Naive thymus-derived CD4-positive, alpha-beta T cell (primary cell): Measurements from ENCODE around the gene DDAH1. TPM values are rescaled to one million over a fixed set of nuclear protein-coding genes. Genes with fewer than 3 reads are reported as not detected.
A peak's percentile ranks its signal among the peaks of the same experiment; 100 is the strongest.

Experiments
- ATAC-seq: fragments of 150-1000 bp; cut with Tn5 transposase; 2 replicates; pipeline ENCODE4 v1.10.0; 2021; ENCODE audit warnings: mild to moderate bottlenecking, moderate library complexity
- CTCF ChIA-PET: fragments of 350-600 bp; sonication (Branson Sonifier 250); formaldehyde crosslinking; loops from one replicate; lab custom pipeline; 2021; ENCODE audit warnings: antibody characterized with exemption; lab: Charles Lee
- POLR2A ChIA-PET: fragments of 350-600 bp; sonication (Branson Sonifier 250); formaldehyde crosslinking; loops from one replicate; lab custom pipeline; 2021; ENCODE audit warnings: antibody characterized with exemption, inconsistent platforms; lab: Charles Lee
- DNase-seq, 9 donors: peaks; one replicate each; pipeline versions ENCODE4 v3.0.0 to v3.0.0-alpha.2; 2020 to 2022; ENCODE audit warnings: mixed read lengths in 1 of 9
- H3K27ac ChIP-seq: one replicate; pipeline ENCODE4 v1.7.0; 2013; ENCODE audit warnings: mild to moderate bottlenecking, low read depth, low read length, moderate library complexity
- H3K27me3 ChIP-seq, 2 donors: one replicate each; pipeline ENCODE4 v1.7.0; 2013; ENCODE audit warnings: low read length in 2 of 2, mild to moderate bottlenecking in 2 of 2, moderate library complexity in 2 of 2; ENCODE audit not compliant: control insufficient read depth in 2 of 2, insufficient read depth in 2 of 2
- H3K36me3 ChIP-seq, 3 experiments: 1 replicate in 2 of 3; 2 replicates in 1 of 3; pipeline ENCODE4 v1.7.0; 2013; ENCODE audit warnings: low read length in 3 of 3, mild to moderate bottlenecking in 3 of 3, moderate library complexity in 1 of 3; ENCODE audit not compliant: insufficient read depth in 3 of 3, control insufficient read depth in 2 of 3
- H3K4me1 ChIP-seq, 2 donors: one replicate each; pipeline ENCODE4 v1.7.0; 2013; ENCODE audit warnings: low read length in 2 of 2, mild to moderate bottlenecking in 2 of 2, moderate library complexity in 1 of 2; ENCODE audit not compliant: control insufficient read depth in 2 of 2, insufficient read depth in 2 of 2
- H3K4me3 ChIP-seq: 2 replicates; pipeline ENCODE4 v1.7.0; 2013; ENCODE audit warnings: mild to moderate bottlenecking, low read length
- H3K9me3 ChIP-seq, 3 experiments: 1 replicate in 2 of 3; 2 replicates in 1 of 3; pipeline ENCODE4 v1.7.0; 2013; ENCODE audit warnings: low read length in 3 of 3; ENCODE audit not compliant: control insufficient read depth in 2 of 3
- H3K27ac Mint-ChIP-seq, 9 donors: one replicate each; pipeline ENCODE4 v1.8.0; 2020 to 2022; ENCODE audit warnings: mixed read lengths in 9 of 9, mild to moderate bottlenecking in 8 of 9, moderate library complexity in 5 of 9, inconsistent platforms in 2 of 9
- H3K27me3 Mint-ChIP-seq, 5 donors: one replicate each; pipeline ENCODE4 v1.8.0; 2021 to 2022; ENCODE audit warnings: mixed read lengths in 5 of 5, mild to moderate bottlenecking in 1 of 5
- H3K36me3 Mint-ChIP-seq, 5 donors: one replicate each; pipeline ENCODE4 v1.8.0; 2020 to 2022; ENCODE audit warnings: mixed read lengths in 5 of 5, mild to moderate bottlenecking in 3 of 5, inconsistent platforms in 1 of 5
- H3K4me1 Mint-ChIP-seq, 7 donors: one replicate each; pipeline ENCODE4 v1.8.0; 2020 to 2022; ENCODE audit warnings: mixed read lengths in 7 of 7, mild to moderate bottlenecking in 3 of 7, inconsistent platforms in 1 of 7
- H3K4me3 Mint-ChIP-seq, 10 donors: one replicate each; pipeline ENCODE4 v1.8.0; 2020 to 2022; ENCODE audit warnings: mild to moderate bottlenecking in 10 of 10, mixed read lengths in 10 of 10, moderate library complexity in 6 of 10, inconsistent platforms in 2 of 10
- H3K9me3 Mint-ChIP-seq, 11 donors: one replicate each; pipeline ENCODE4 v1.8.0; 2020 to 2022; ENCODE audit warnings: mixed read lengths in 11 of 11, mild to moderate bottlenecking in 4 of 11, inconsistent platforms in 1 of 11, moderate library complexity in 1 of 11
- intact Hi-C, 2 donors: fragments of 100-400 bp; cut with micrococcal nuclease; formaldehyde crosslinking; loops; one replicate each; pipeline ENCODE4 v1.15.1; 2023
- polyA plus RNA-seq, 2 donors: library from polyadenylated mRNA; unstranded; fragments of 300-500 nt; fragmentation: Illumina TruSeq; gene quantifications; one replicate each; pipeline ENCODE4 v1.2.3, GENCODE V29; 2021
- total RNA-seq, 6 experiments: library from RNA in 5 of 6; stranded (reverse) in 5 of 6; gene quantifications; 1 replicate in 5 of 6; 2 replicates in 1 of 6; pipeline ENCODE4 v1.2.3 and lab custom pipeline; 2021 to 2026

Gene DDAH1
- total and polyA plus RNA-seq, 7 experiments from 2014 or later = 0.08 TPM; not detected in 6

GRCh38 chr1:85275701-85276214, 189.2 kb downstream of the DDAH1 start:
- CTCF ChIA-PET = interaction anchor here (1.0 to 4.0 kb wide), 5 partner anchors 14 to 331 kb away, joined by 3 to 29 read pairs (median 8); partner anchors contain the start of gene C1orf52
- H3K9me3 Mint-ChIP-seq = no peaks in the 10 kb centered on the region

GRCh38 chr1:85274969-85275453, 189.9 kb downstream of the DDAH1 start:
- peaks cover 42 to 64% (median 56%) of the 10 kb centered on the region in 7 donors for H3K4me1 Mint-ChIP-seq
- intact Hi-C loops = loop anchor here (5.0 to 10.0 kb wide), 15 partner anchors 228 to 1770 kb away; partner anchors contain the start of genes CTBS (in 1 of the 2), GNG5 (in 1 of the 2), HS2ST1 (in 1 of the 2) and MCOLN2 (in 1 of the 2)
- no peaks in the 10 kb centered on the region for H3K9me3 Mint-ChIP-seq
- H3K36me3 Mint-ChIP-seq = peaks cover 5 to 19% (median 13%) of the 10 kb centered on the region in 5 donors
- ChIA-PET CTCF (interaction anchor here (1.0 to 4.0 kb wide), 5 partner anchors 16 to 330 kb away, joined by 5 to 29 read pairs (median 8); partner anchors contain the start of gene C1orf52), POLR2A (interaction anchor here (0.9 to 5.6 kb wide), 6 partner anchors 11 to 1131 kb away, joined by 3 to 63 read pairs (median 12); partner anchors contain the start of genes C1orf52, PRKACB and SYDE2)
- DNase-seq (no peak), ATAC-seq (no peak)
- Histone ChIP-seq H3K4me1 (peaks cover 17 to 28% of the 10 kb centered on the region in 2 donors), H3K4me3 (peak overlapping the region; percentile 89), H3K27ac (peak overlapping the region; percentile 97), H3K9me3 (no peaks in the 10 kb centered on the region), H3K27me3 (no peaks in the 10 kb centered on the region), H3K36me3 (peaks cover 0 to 20% (median 0%) of the 10 kb centered on the region in 3 experiments)
- H3K4me3 Mint-ChIP-seq = peak overlapping the region; percentile 82 to 95 (median 90)
- peaks cover 0 to 10% (median 0%) of the 10 kb centered on the region in 5 donors for H3K27me3 Mint-ChIP-seq
- peak overlapping the region; percentile 84 to 97 (median 95) for H3K27ac Mint-ChIP-seq

More at GRCh38 chr1:85275701-85276214, 189.2 kb downstream of the DDAH1 start:
- Histone ChIP-seq H3K4me1 (peaks cover 17 to 28% of the 10 kb centered on the region in 2 donors), H3K36me3 (peaks cover 0 to 15% (median 0%) of the 10 kb centered on the region in 3 experiments), H3K27me3 (no peaks in the 10 kb centered on the region), H3K9me3 (no peaks in the 10 kb centered on the region), H3K4me3 (peak overlapping the region; percentile 89), H3K27ac (peak overlapping the region; percentile 97)
- DNase-seq (peak in 8 of 9 donors; percentile 17 to 69 (median 30)), ATAC-seq (no peak)
- Mint-ChIP-seq H3K4me1 (peaks cover 42 to 61% (median 53%) of the 10 kb centered on the region in 7 donors), H3K27me3 (peaks cover 0 to 15% (median 0%) of the 10 kb centered on the region in 5 donors), H3K36me3 (peaks cover 5 to 17% (median 13%) of the 10 kb centered on the region in 5 donors), H3K4me3 (peak overlapping the region; percentile 82 to 95 (median 90)), H3K27ac (peak overlapping the region; percentile 84 to 97 (median 95))
- POLR2A ChIA-PET = interaction anchor here (0.5 to 5.6 kb wide), 13 partner anchors 10 to 1699 kb away, joined by 3 to 63 read pairs (median 5); partner anchors contain the start of genes C1orf52, PRKACB and SYDE2
- intact Hi-C loops = loop anchor here (1.0 to 10.0 kb wide), 29 partner anchors 16 to 1769 kb away; partner anchors contain the start of genes C1orf52 (in 2 of the 2), CTBS (in 2 of the 2), GNG5 (in 2 of the 2) and HS2ST1 (in 2 of the 2)

DNA sequence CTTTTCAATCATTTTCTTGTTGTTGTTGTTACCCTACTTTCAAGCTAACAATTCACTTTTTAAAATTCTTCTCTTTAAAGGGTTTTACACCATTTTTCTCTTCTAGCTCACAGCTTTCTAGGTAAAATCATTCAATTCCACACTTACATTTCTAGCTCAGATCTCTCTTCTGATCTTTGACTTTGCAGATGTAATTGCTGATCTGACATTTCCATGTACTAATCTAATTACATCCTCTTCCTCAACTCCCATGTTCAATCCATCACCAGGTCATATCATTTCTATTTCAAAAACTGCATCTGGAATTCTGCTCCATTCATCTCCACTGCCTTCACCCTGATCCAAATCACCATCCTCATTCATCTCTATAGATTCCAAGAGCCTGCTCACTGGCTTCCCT, 191.6 kb downstream of the DDAH1 start:
- Histone ChIP-seq H3K36me3 (peaks cover 3 to 36% (median 8%) of the 10 kb centered on the region in 3 experiments), H3K9me3 (no peaks in the 10 kb centered on the region), H3K4me1 (peaks cover 17 to 28% of the 10 kb centered on the region in 2 donors), H3K27me3 (no peaks in the 10 kb centered on the region), H3K27ac (no peak overlapping the region), H3K4me3 (no peak overlapping the region)
- H3K4me1 Mint-ChIP-seq = peaks cover 39 to 67% (median 59%) of the 10 kb centered on the region in 7 donors
- peak overlapping the region in 5 of 10 donors; percentile 2 to 90 (median 34) for H3K4me3 Mint-ChIP-seq
- intact Hi-C loops = loop anchor here (10.0 kb wide), 3 partner anchors 769 to 1771 kb away; partner anchors contain the start of genes GNG5 (in 1 of the 2), SH3GLB1 (in 1 of the 2) and SPATA1 (in 1 of the 2)
- ATAC-seq (no peak), DNase-seq (no peak)
- ChIA-PET POLR2A (interaction anchor here (1.0 to 5.6 kb wide), 3 partner anchors 13 to 164 kb away, joined by 3 to 63 read pairs (median 38); partner anchors contain the start of genes C1orf52 and SYDE2), CTCF (interaction anchor here (1.0 to 1.8 kb wide), 3 partner anchors 19 to 329 kb away, joined by 3 to 5 read pairs (median 3); no protein-coding TSS in a partner anchor)
- peak overlapping the region in 6 of 9 donors; percentile 13 to 67 (median 40) for H3K27ac Mint-ChIP-seq
- H3K36me3 Mint-ChIP-seq = peaks cover 14 to 29% (median 22%) of the 10 kb centered on the region in 5 donors
- no peaks in the 10 kb centered on the region for H3K27me3 Mint-ChIP-seq
- no peaks in the 10 kb centered on the region for H3K9me3 Mint-ChIP-seq

DNA sequence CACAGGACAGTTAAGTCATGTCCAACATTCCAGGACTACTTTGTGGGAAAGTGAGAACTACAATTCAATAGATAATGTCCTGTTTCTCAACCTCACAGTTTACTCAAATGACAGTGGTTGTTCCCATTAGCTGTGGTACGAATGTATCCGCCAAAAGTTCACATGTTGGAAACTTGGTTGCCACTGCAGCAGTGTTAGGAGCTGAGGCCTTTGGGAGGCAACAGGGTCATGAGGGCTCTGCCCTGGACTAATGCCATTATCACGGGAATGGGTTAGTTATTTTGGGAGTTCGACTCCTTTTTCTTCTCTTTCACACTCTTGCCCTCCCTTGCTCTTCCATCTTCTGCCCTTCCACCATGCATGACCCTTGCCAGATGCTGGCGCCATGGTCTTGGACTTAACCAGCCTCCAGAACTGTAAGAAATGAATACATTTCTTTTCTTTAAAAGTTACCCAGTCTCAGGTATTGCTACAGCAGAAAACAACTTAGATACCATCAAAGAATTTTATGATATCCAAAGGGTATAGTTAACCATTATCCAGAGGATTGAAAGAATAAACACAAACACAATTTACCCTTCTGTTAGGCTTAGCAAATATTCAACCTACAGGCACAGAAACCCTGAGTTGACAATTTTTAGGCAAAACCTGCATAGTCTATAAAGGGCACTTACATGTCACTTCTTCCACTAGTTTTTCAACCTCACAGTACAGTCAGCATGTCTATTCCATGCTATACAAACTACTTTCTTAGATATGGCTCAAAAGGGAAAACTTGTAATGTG, 196.0 kb downstream of the DDAH1 start:
- Histone ChIP-seq H3K36me3 (peaks cover 12 to 51% (median 23%) of the 10 kb centered on the region in 3 experiments), H3K27ac (no peak overlapping the region), H3K4me3 (no peak overlapping the region), H3K27me3 (no peaks in the 10 kb centered on the region), H3K4me1 (peaks cover under 1 to 10% of the 10 kb centered on the region in 2 donors), H3K9me3 (no peaks in the 10 kb centered on the region)
- no peaks in the 10 kb centered on the region for H3K9me3 Mint-ChIP-seq
- no peaks in the 10 kb centered on the region for H3K27me3 Mint-ChIP-seq
- DNase-seq (no peak), ATAC-seq (no peak)
- ChIA-PET POLR2A (interaction anchor here (1.7 kb wide), 1 partner anchor 9 kb away, joined by 7 read pairs; the partner anchor contains the start of gene C1orf52), CTCF (interaction anchor here (0.5 to 0.6 kb wide), 3 partner anchors 69 to 324 kb away, joined by 3 to 5 read pairs (median 3); no protein-coding TSS in a partner anchor)
- peaks cover 23 to 48% (median 42%) of the 10 kb centered on the region in 7 donors for H3K4me1 Mint-ChIP-seq
- H3K36me3 Mint-ChIP-seq = peaks cover 14 to 39% (median 28%) of the 10 kb centered on the region in 5 donors
- intact Hi-C loops = no loop called here
- H3K27ac Mint-ChIP-seq = peak overlapping the region in 2 of 9 donors; percentile 14 to 58
- no peak overlapping the region for H3K4me3 Mint-ChIP-seq

Other genes starting within 250 kb of the DDAH1 start
- gene C1orf52, start 205.5 kb downstream of the DDAH1 start, total RNA-seq = 10 to 100 TPM; 25.7 to 55.4 (median 46.1) TPM
- 10 to 100 TPM; 26.4 to 28.0 TPM for gene C1orf52, start 205.5 kb downstream of the DDAH1 start, polyA plus RNA-seq
- gene BCL10, start 188.5 kb downstream of the DDAH1 start, total RNA-seq = 10 to 100 TPM; 30.4 to 53.0 (median 35.4) TPM
- 10 to 100 TPM; 17.4 to 19.4 TPM for gene BCL10, start 188.5 kb downstream of the DDAH1 start, polyA plus RNA-seq
- gene CCN1, start 115.6 kb upstream of the DDAH1 start, total RNA-seq = not detected
- not detected for gene CCN1, start 115.6 kb upstream of the DDAH1 start, polyA plus RNA-seq
- gene ZNHIT6, start 243.3 kb upstream of the DDAH1 start, total RNA-seq = 10 to 100 TPM; 13.8 to 22.2 (median 20.2) TPM
- gene ZNHIT6, start 243.3 kb upstream of the DDAH1 start, polyA plus RNA-seq = 10 to 100 TPM; 20.5 to 22.2 TPM